GM23338 (cell line): ENCODE measurements around the gene HDAC3. TPM values are rescaled to one million over a fixed set of nuclear protein-coding genes. Genes with fewer than 3 reads are reported as not detected.
A peak's percentile ranks its signal among the peaks of the same experiment; 100 is the strongest.

ENCODE experiments used
- ATAC-seq: fragments of 200-7000 bp; cut with Tn5 transposase; 3 replicates; pipeline ENCODE4 v1.9.1; 2020
- DNase-seq: peaks from one replicate; pipeline ENCODE4 v3.0.0-alpha.2; 2015; ENCODE audit warnings: low spot score
- H2AFZ ChIP-seq: fragments of 200-600 bp; sonication (generic); 2 replicates; pipeline ENCODE4 v1.8.0; 2016; ENCODE audit warnings: antibody characterized with exemption, mild to moderate bottlenecking, moderate library complexity
- H3F3A ChIP-seq: fragments of 200-600 bp; sonication (generic); replicated peaks from 2 replicates; pipeline ENCODE4 v1.8.0; 2017; ENCODE audit warnings: antibody characterized with exemption, mixed run types, low read depth
- H3K27ac ChIP-seq: fragments of 200-600 bp; sonication (generic); 2 replicates; pipeline ENCODE4 v1.6.1; 2016; ENCODE audit warnings: low read depth
- H3K27me3 ChIP-seq: fragments of 200-600 bp; sonication (generic); 2 replicates; pipeline ENCODE4 v1.8.0; 2016; ENCODE audit warnings: mild to moderate bottlenecking, mixed run types, moderate library complexity; ENCODE audit not compliant: insufficient read depth
- H3K36me3 ChIP-seq: fragments of 200-600 bp; sonication (generic); 2 replicates; pipeline ENCODE4 v1.8.0; 2016; ENCODE audit warnings: mild to moderate bottlenecking; ENCODE audit not compliant: insufficient read depth
- H3K4me1 ChIP-seq: fragments of 200-600 bp; sonication (generic); 2 replicates; pipeline ENCODE4 v1.8.0; 2016; ENCODE audit warnings: mild to moderate bottlenecking, moderate library complexity; ENCODE audit not compliant: insufficient read depth
- H3K4me2 ChIP-seq: fragments of 200-600 bp; sonication (generic); 2 replicates; pipeline ENCODE4 v1.7.1; 2017; ENCODE audit warnings: mixed run types
- H3K4me3 ChIP-seq: fragments of 200-600 bp; sonication (generic); 2 replicates; pipeline ENCODE4 v1.6.1; 2016; ENCODE audit warnings: mixed run types
- H3K79me2 ChIP-seq: fragments of 200-600 bp; sonication (generic); replicated peaks from 2 replicates; pipeline ENCODE4 v1.8.0; 2017; ENCODE audit warnings: mild to moderate bottlenecking; ENCODE audit not compliant: insufficient read depth
- H3K9me2 ChIP-seq: fragments of 200-600 bp; sonication (generic); 2 replicates; pipeline ENCODE4 v1.8.0; 2017; ENCODE audit not compliant: insufficient read depth
- H4K20me1 ChIP-seq: fragments of 200-600 bp; sonication (generic); replicated peaks from 2 replicates; pipeline ENCODE4 v1.8.0; 2017; ENCODE audit warnings: mild to moderate bottlenecking; ENCODE audit not compliant: insufficient read depth
- H3K27ac Mint-ChIP-seq: 2 replicates; pipeline ENCODE4 v1.8.0; 2020; ENCODE audit warnings: inconsistent platforms, mild to moderate bottlenecking, moderate library complexity, mixed read lengths
- H3K27me3 Mint-ChIP-seq: 3 replicates; pipeline ENCODE4 v1.8.0; 2022; ENCODE audit warnings: low read depth, mild to moderate bottlenecking, moderate library complexity, mixed read lengths, inconsistent platforms; ENCODE audit not compliant: insufficient read depth, poor library complexity
- H3K36me3 Mint-ChIP-seq: 3 replicates; pipeline ENCODE4 v1.8.0; 2021; ENCODE audit warnings: low read depth, mild to moderate bottlenecking, inconsistent platforms, moderate library complexity, mixed read lengths
- H3K4me1 Mint-ChIP-seq: 3 replicates; pipeline ENCODE4 v1.8.0; 2020; ENCODE audit warnings: mild to moderate bottlenecking, inconsistent platforms, mixed read lengths
- H3K4me3 Mint-ChIP-seq: 3 replicates; pipeline ENCODE4 v1.8.0; 2021; ENCODE audit warnings: moderate library complexity, mild to moderate bottlenecking, inconsistent platforms, mixed read lengths
- H3K9me3 Mint-ChIP-seq: 3 replicates; pipeline ENCODE4 v1.8.0; 2020; ENCODE audit warnings: moderate library complexity, mild to moderate bottlenecking, inconsistent platforms, mixed read lengths
- CREB1 ChIP-seq: fragments of 250-450 bp; sonication (Bioruptor Pico); IDR thresholded peaks from 2 replicates; pipeline ENCODE4 v1.5.0; 2020; ENCODE audit warnings: low read depth, mild to moderate bottlenecking, moderate library complexity
- CTCF ChIP-seq, 2 experiments: fragments of 200-600 bp in 1 of 2; sonication (generic) in 1 of 2; conservative IDR thresholded peaks; 2 replicates each; pipeline versions ENCODE4 v1.5.1 to v1.6.1; 2016 to 2017; ENCODE audit warnings: antibody characterized with exemption in 2 of 2, low read depth in 2 of 2, mild to moderate bottlenecking in 2 of 2, moderate library complexity in 1 of 2
- ETS1 ChIP-seq: IDR thresholded peaks from 2 replicates; pipeline ENCODE4 v1.6.1; 2016; ENCODE audit warnings: antibody characterized with exemption
- EZH2 ChIP-seq: fragments of 200-600 bp; sonication (generic); IDR thresholded peaks from one replicate; pipeline ENCODE4 v1.8.0; 2017; ENCODE audit warnings: antibody characterized with exemption, mild to moderate bottlenecking, low read depth; ENCODE audit not compliant: unreplicated experiment
- EZH2phosphoT487 ChIP-seq: fragments of 200-600 bp; sonication (generic); IDR thresholded peaks from one replicate; pipeline ENCODE4 v1.8.1; 2018; ENCODE audit warnings: antibody characterized with exemption; ENCODE audit not compliant: unreplicated experiment
- JUNB ChIP-seq: IDR thresholded peaks from one replicate; pipeline ENCODE4 v1.6.1; 2016; ENCODE audit warnings: antibody characterized with exemption; ENCODE audit not compliant: unreplicated experiment
- NANOG ChIP-seq: IDR thresholded peaks from 2 replicates; pipeline ENCODE4 v1.6.1; 2016; ENCODE audit warnings: antibody characterized with exemption, borderline replicate concordance
- POLR2AphosphoS5 ChIP-seq: IDR thresholded peaks from 2 replicates; pipeline ENCODE4 v1.6.1; 2016; ENCODE audit warnings: antibody characterized with exemption, low read depth
- REST ChIP-seq: IDR thresholded peaks from one replicate; pipeline ENCODE4 v1.6.1; 2018; ENCODE audit warnings: antibody characterized with exemption; ENCODE audit not compliant: unreplicated experiment
- STAT1 ChIP-seq: IDR thresholded peaks from one replicate; pipeline ENCODE4 v1.6.1; 2016; ENCODE audit warnings: antibody characterized with exemption; ENCODE audit not compliant: unreplicated experiment
- ZNF114 ChIP-seq: fragments of 250-450 bp; sonication (Bioruptor Pico); IDR thresholded peaks from 2 replicates; pipeline ENCODE4 v1.5.0; 2020; ENCODE audit warnings: mild to moderate bottlenecking, moderate library complexity
- ZNF331 ChIP-seq: fragments of 250-450 bp; sonication (Bioruptor Pico); IDR thresholded peaks from 2 replicates; pipeline ENCODE4 v1.5.0; 2020; ENCODE audit warnings: low read depth, mild to moderate bottlenecking, moderate library complexity
- ZNF462 ChIP-seq: fragments of 250-450 bp; sonication (Bioruptor Pico); IDR thresholded peaks from 2 replicates; pipeline ENCODE4 v1.5.0; 2020; ENCODE audit warnings: mild to moderate bottlenecking, moderate library complexity
- polyA plus RNA-seq: library from polyadenylated mRNA; unstranded; fragments of >200 nt; fragmentation: Nextera tagmentation; extraction: Ambion mirVana; gene quantifications from 2 replicates; pipeline ENCODE4 v1.2.1, GENCODE V29; 2016
- total RNA-seq: library from RNA; depleted of rRNA; stranded (reverse); fragments of >200 nt; shearing (Covaris generic); gene quantifications from 2 replicates; pipeline ENCODE4 v1.2.3, GENCODE V29; 2014

HDAC3 gene
- total and polyA plus RNA-seq, 2 experiments from 2014 or later: 59.2 to 90.0 TPM

GRCh38 chr5:141597394-141597793 is 39.3 kb downstream of the HDAC3 start:
- Histone ChIP-seq H3K4me1 (no peaks in the 10 kb centered on the region), H4K20me1 (peaks cover 25% of the 10 kb centered on the region), H3K4me2 (no peak overlapping the region), H2AFZ (no peak overlapping the region), H3K27ac (peak overlapping the region; percentile 63; the same call in 1 of the 2 replicates), H3K27me3 (no peaks in the 10 kb centered on the region), H3K4me3 (no peak overlapping the region), H3K9me2 (no peaks in the 10 kb centered on the region), H3K79me2 (peaks cover 79% of the 10 kb centered on the region), H3K36me3 (no peaks in the 10 kb centered on the region), H3F3A (0 out of 2 replicates have a peak, but pooled peaks cover 4% of the 10 kb centered on the region)
- no peak for ATAC-seq
- no peak for TF ChIP-seq ZNF331
- TF ChIP-seq CTCF (conservative IDR thresholded peaks at IDR 0.05; ENCODE audit: low read depth in 2 of 2): no peak
- no peak for TF ChIP-seq ETS1
- TF ChIP-seq EZH2phosphoT487: no peak
- TF ChIP-seq STAT1: no peak
- TF ChIP-seq EZH2: no peak
- no peak for TF ChIP-seq ZNF462 (CRISPR knock-in tag)
- TF ChIP-seq POLR2AphosphoS5: no peak
- no peak for TF ChIP-seq ZNF114 (CRISPR knock-in tag)
- TF ChIP-seq CREB1 (CRISPR knock-in tag): no peak
- no peak for TF ChIP-seq JUNB
- TF ChIP-seq NANOG: no peak
- TF ChIP-seq REST: no peak
- H3K27ac Mint-ChIP-seq: no peak overlapping the region
- peaks cover 4% of the 10 kb centered on the region; the same call in 1 of the 3 replicates for H3K4me1 Mint-ChIP-seq
- H3K36me3 Mint-ChIP-seq: no peaks in the 10 kb centered on the region
- no peaks in the 10 kb centered on the region for H3K9me3 Mint-ChIP-seq
- DNase-seq: no peak
- peaks cover 2% of the 10 kb centered on the region for H3K27me3 Mint-ChIP-seq
- no peak overlapping the region for H3K4me3 Mint-ChIP-seq
